CD4-positive, alpha-beta T cell treated with Interleukin-12 subunit alpha and Interleukin-12 subunit beta, for 1 hour (primary cell): ENCODE measurements around the gene GATA1.

Source experiments
- DNase-seq: peaks from one replicate; pipeline ENCODE4 v3.0.0-alpha.2; 2020

GATA1 gene

DNA sequence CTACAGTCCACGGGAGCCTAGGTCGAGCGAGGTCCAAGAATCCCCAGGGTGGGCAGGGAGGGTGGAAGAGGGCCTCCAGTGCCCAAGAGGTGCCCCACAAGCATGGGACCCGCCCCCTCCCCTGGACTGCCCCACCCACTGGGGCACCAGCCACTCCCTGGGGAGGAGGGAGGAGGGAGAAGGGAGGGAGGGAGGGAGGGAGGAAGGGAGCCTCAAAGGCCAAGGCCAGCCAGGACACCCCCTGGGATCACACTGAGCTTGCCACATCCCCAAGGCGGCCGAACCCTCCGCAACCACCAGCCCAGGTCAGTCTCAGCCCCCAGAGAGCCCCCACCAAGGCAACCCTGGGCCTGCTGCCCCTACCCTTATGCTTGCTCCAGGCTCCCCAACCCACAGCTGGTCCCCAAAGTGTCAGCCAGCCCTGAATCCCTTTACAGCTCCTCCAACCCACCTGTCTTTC lies at the start of gene GATA1:
Gene GATA1 (plus strand): TSS at position 250 of the 460 bp plus-strand sequence. CDS start 4,520 bp downstream, outside the sequence.
- DNase-seq, result no peak

DNA sequence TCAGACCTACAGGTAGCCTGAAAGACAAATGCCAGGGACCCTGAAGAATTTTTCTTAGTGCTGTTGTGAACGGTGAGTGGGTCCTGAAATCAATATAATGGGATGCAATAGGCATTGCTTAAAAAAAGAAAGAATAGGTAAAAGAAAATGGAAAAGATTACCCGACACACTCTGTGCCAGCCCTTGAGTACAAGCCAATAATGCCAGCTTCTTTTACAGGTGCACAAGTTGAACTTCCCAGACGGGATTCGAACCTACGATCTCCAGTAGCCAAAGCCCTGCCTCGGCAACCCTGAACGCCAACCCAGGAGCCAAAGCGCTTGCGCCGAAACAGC lies 49.5 kb upstream of the GATA1 start:
- DNase-seq, result no peak

- DNase-seq, result peak; percentile 94
Measured at GRCh38 chrX:48737213-48737938, 49.0 kb upstream of the GATA1 start.

DNA sequence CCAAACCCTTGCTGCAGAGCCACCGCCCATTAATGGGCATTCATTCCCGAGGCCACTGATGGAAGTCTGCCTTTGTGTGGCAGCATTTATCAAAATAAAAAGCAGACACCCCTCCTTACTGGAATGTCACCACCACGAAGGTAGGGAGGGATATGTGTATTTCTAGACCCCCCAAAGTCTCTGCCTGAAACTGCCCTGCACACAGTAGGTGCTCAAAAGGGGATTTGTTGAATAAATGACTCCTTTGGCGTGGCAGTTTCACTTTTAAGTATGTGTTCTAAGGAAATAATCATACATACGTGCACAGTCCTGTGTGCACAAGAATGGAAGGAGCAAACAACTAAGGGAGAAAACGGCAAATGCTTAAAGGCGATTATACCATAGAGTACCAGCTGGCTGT lies 48.5 kb upstream of the GATA1 start:
- no peak for DNase-seq

- DNase-seq, result no peak
Measured at GRCh38 chrX:48741834-48742233, 44.6 kb upstream of the GATA1 start.

DNA sequence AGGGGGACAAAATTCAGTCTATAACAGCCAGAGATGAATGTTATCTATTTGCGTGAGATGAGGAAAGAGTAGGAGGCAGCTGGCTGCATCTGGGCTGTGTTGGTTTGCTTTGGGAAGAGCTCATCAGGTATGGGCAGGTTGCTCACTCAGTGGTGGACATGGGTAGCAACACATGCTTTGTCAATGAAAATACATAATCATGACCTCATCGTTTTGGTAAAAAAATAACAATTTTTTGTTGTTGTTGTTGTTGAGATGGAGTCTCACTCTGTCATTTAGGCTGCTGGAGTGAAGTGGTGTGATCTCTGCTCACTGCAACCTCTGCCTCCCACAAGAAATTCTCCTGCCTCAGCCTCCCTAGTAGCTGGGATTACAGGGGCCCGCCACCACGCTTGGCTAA lies 41.2 kb upstream of the GATA1 start:
- no peak for DNase-seq

GRCh38 chrX:48747415-48748016 lies 38.9 kb upstream of the GATA1 start:
- DNase-seq, result no peak

- DNase-seq, result no peak
Measured at GRCh38 chrX:48749182-48749581, 37.2 kb upstream of the GATA1 start.

GRCh38 chrX:48751343-48751742 lies 35.0 kb upstream of the GATA1 start:
- no peak for DNase-seq

DNA sequence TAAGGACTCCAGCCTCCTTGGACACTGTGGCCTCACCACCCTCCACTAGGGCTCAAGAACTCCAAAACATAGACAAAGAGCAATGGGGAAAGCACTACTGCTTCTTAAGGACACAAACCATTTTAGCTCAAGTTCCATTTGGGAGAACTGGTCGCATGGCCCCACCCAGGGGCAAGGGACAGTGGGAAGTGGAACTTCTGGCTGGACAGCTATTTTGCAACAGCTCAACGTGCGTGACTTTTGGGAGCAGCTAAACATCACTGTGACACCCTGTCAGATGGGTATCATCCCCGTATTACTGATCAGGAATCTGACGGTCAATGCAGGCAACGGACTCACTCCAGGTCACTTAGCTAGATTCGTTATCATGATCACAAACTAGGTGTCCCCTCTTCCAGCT lies 33.9 kb upstream of the GATA1 start:
- DNase-seq, result no peak

- DNase-seq, result no peak
Measured at GRCh38 chrX:48753708-48754228, 32.6 kb upstream of the GATA1 start.

- no peak for DNase-seq
Measured at GRCh38 chrX:48754238-48754637, 32.2 kb upstream of the GATA1 start.

DNA sequence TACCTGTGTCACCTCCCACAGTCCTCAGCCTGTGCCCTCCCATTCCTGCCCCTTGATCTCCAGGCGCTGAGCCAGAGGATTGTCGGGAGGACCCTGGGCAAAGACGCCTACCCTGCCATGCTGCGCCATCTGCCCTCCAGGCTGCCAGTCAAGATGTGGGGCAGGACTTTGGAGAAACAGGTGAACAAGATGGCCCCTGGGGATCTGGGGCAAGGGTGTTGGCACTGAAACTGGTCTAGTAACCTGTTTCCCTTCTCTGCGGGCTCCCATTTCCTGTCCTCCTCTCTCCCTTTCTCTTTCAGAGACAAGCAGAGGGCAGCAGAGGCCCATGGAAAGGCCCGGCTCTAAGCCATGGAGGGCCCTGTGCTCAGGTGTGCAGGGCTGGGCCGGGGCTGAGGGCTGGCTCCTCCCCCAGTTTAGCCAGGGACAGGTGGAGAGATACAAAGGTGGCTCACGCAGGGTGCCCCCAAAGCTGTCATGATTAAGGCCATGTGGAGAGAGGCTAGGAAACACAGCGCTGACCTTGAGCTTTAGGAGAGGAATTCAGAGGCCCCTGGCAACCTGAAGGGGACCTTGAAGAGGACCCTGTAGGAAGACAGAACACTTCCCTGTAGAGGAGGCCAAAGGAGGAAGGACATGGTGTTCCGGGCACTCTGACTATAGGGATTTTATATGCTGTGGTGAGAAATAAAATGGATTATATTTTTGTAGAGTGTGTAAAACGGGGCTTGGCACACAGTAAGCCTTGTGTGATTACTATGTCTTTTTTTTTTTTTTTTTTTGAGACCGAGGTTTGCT lies 24.5 kb upstream of the GATA1 start, which contains the start of gene GLOD5:
Gene GLOD5 (plus strand): TSS at position 74 of the 798 bp plus-strand sequence. CDS start 44 bp downstream, at position 118.
- DNase-seq, result peak; percentile 1

- no peak for DNase-seq
Measured at GRCh38 chrX:48769230-48769629, 17.2 kb upstream of the GATA1 start.

DNA sequence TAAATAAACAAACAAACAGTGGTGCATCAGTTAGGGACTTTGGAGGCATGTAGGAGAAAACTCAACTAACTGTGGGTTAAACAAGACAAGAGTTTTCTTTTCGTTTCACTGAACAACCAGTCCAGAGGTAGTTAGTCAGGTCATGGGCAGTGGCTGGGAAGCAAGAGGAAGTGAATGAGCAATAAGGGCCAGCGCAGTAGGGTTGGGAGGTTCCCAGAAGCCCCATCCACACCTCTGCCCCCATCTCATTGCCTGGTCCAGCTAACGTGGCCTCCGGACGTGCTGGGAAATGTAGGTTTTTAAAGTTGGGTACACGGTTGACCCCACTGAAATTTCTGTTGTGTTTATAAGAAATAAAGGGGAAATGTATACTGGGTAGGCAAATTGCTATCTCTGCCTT lies 16.1 kb upstream of the GATA1 start:
- DNase-seq, result no peak

GRCh38 chrX:48772602-48773001 lies 13.8 kb upstream of the GATA1 start:
- no peak for DNase-seq

DNA sequence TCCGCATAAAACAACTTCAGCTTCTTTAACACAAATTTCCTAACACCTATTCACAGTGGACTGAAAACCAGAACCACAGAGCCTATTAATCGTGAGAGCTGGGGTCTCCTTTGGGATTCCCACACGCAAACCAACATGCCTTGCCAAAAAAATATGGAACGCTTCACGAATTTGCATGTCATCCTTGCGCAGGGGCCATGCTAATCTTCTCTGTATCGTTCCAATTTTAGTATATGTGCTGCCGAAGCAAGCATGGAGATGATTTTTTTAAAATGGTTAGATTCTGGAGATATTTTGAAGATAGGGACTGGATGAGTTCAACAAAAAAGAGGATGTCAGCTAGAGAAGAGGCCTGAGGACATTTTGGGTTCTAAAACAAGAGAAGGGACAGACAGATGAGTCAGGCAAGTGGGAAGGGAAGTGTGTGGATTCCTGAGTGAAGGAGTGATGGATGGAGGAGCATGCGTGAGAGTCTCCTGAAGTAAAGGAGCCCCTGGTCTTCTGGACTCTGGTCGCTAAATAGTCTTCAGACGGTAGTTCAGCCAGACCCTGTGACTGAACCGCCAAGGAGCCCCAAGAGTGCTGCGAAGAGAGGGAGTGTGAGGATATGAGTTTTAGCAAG lies 9.5 kb upstream of the GATA1 start:
- DNase-seq, result no peak

DNA sequence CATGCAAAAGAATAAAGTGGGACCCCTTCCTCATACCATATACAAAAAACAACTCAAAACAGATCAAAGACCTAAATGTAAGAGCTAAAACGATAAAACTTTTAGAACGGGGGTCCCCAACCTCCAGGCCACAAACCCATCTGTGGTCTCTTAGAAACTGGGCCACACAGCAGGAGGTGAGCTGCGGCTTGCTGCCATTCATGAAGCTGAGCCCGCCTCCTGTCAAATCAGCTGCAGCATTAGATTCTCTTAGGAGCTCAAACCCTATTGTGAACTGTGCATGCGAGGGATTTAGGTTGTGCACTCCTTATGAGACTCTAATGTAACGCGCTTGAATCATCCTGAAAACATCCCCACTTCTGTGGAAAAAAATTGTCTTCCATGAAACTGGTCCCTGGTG lies 7.0 kb upstream of the GATA1 start:
- DNase-seq, result no peak

DNA sequence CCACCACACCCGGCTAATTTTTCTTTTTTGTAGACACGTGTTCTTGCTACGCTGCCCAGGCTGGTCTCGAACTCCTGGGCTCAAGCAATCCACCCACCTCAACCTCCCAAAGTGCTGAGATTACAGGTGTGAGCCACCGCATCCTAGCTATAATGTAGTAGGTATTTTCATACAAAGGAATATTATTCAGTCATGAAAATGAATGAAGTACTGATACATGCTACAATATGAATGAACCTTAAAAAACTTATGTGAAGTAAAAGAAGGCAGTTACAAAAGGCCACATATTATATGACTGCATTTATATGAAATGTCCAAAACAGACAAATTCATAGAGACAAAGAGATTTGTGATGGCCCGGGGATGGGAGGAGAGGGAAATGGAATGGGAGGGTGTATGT lies 4.7 kb upstream of the GATA1 start:
- no peak for DNase-seq

- DNase-seq, result no peak
Measured at GRCh38 chrX:48782216-48782615, 4.2 kb upstream of the GATA1 start.

DNA sequence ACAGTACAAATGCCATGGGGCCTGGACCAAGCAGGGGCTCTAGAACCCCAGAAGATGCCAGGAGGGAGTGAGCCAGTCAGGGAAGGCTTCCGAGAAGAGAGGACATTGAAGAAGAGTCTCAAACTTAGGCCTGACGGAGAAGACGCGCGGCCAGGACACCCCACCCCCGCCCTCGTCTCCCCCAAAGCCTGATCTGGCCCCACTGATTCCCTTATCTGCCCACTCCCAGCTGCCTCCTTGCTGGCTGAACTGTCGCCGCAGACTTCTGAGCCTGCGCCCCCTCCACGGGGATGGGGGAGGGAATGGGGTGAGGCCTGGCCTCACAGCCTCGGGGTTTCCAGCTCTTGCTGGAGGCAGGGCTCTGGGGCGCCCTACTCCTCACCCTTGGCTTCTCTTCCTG lies 3.6 kb upstream of the GATA1 start:
- no peak for DNase-seq

- DNase-seq, result no peak
Measured at GRCh38 chrX:48784726-48785125, 1.7 kb upstream of the GATA1 start.

DNA sequence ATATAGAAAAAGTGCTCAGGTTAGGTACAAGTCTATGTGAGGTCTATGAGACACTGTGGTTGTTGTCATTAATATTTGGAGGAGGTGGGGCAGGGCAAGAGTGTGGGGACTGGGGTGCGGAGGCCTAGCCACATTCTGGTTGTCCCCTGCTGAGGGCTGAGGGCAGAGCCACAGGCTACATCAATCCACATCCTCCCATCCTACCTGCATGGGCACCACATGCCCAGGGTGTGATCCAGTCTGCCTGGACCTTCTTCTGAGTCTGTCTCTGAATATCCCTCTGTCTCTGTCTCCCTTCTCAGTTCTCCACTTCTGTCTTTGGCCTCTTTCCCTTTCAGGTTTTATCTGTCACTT lies 1.2 kb upstream of the GATA1 start:
- no peak for DNase-seq
